BE2C (cell line): Measurements from ENCODE around the gene NAT14.

Experiments used
- DNase-seq: peaks from one replicate; pipeline ENCODE4 v3.0.0-alpha.2; 2020
- H3K27me3 ChIP-seq: fragments of 250-450 bp; sonication (Bioruptor Pico); 2 replicates; pipeline ENCODE4 v1.5.1; 2020; ENCODE audit warnings: mild to moderate bottlenecking
- H3K36me3 ChIP-seq: fragments of 250-450 bp; sonication (Bioruptor Pico); 2 replicates; pipeline ENCODE4 v1.5.1; 2020; ENCODE audit warnings: mild to moderate bottlenecking
- H3K4me1 ChIP-seq: fragments of 250-450 bp; sonication (Bioruptor Pico); 2 replicates; pipeline ENCODE4 v1.5.1; 2020
- H3K4me3 ChIP-seq: 2 replicates; pipeline ENCODE4 v1.5.1; 2011; ENCODE audit warnings: low read depth, low read length
- H3K9me3 ChIP-seq: fragments of 250-450 bp; sonication (Bioruptor Pico); 2 replicates; pipeline ENCODE4 v1.5.1; 2020
- TF ChIP-seq, protein P1 (sequence below): IDR thresholded peaks from 2 replicates; pipeline ENCODE4 v1.5.1; 2012; ENCODE audit warnings: mild to moderate bottlenecking, low read depth, low read length

The NAT14 gene

DNA sequence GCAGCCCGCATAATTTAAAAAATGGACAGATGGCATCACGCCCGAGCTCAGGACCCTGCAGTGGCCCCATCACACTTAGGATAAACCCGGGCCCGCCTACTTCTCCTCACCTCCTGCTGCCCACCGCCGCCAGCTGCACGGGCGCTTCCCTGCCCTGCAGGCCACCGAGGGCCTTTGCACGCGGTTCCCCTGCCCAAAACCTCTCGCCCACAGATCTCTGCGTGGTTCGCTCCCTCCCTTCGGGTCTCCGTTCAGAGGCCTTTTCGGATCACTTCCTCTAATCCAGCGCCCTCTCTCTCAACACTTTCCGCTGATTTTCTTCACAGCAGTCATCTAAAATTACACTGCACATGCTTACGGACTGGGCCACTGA lies 43.7 kb upstream of the NAT14 start:
- TF ChIP-seq, protein P1, sequence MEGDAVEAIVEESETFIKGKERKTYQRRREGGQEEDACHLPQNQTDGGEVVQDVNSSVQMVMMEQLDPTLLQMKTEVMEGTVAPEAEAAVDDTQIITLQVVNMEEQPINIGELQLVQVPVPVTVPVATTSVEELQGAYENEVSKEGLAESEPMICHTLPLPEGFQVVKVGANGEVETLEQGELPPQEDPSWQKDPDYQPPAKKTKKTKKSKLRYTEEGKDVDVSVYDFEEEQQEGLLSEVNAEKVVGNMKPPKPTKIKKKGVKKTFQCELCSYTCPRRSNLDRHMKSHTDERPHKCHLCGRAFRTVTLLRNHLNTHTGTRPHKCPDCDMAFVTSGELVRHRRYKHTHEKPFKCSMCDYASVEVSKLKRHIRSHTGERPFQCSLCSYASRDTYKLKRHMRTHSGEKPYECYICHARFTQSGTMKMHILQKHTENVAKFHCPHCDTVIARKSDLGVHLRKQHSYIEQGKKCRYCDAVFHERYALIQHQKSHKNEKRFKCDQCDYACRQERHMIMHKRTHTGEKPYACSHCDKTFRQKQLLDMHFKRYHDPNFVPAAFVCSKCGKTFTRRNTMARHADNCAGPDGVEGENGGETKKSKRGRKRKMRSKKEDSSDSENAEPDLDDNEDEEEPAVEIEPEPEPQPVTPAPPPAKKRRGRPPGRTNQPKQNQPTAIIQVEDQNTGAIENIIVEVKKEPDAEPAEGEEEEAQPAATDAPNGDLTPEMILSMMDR = no peak
- Histone ChIP-seq H3K4me3 (no peak overlapping the region), H3K9me3 (no peaks in the 10 kb centered on the region), H3K36me3 (no peaks in the 10 kb centered on the region), H3K4me1 (no peaks in the 10 kb centered on the region), H3K27me3 (peaks cover 53% of the 10 kb centered on the region)
- DNase-seq = no peak

DNA sequence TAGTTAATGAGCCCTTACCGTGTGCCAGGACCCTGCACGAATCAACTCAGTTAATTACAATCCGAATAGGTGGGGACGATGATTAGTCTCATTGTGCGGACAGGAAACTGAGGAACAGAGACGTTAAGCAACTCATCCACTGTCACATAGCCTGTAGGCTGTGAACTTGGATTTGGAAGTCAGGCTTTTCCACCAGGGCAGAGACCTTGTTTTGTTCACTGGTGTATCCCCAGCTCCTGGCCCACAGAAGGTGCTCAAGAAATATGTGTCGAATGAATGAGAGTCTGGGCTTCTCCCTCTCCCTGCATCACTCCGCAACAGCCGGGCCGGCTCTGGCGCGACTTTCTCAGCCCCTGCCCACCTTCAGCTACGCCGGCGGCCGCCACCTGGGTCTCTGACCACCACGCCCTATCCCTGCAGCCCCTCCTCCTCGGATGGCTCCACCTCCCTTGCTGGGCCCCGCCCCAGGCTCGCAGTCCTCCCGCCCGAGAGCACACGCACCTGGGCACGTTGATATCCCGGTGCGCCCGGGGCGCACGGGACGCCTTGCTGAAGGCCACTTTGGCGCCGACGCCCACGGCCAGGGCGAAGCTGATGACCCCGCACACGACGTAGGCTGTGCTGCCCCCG lies 43.2 kb upstream of the NAT14 start:
- H3K4me3 ChIP-seq = no peak overlapping the region
- no peaks in the 10 kb centered on the region for H3K36me3 ChIP-seq
- TF ChIP-seq, protein P1 = no peak
- DNase-seq = no peak
- H3K4me1 ChIP-seq = no peaks in the 10 kb centered on the region
- no peaks in the 10 kb centered on the region for H3K9me3 ChIP-seq
- H3K27me3 ChIP-seq = peaks cover 56% of the 10 kb centered on the region

DNA sequence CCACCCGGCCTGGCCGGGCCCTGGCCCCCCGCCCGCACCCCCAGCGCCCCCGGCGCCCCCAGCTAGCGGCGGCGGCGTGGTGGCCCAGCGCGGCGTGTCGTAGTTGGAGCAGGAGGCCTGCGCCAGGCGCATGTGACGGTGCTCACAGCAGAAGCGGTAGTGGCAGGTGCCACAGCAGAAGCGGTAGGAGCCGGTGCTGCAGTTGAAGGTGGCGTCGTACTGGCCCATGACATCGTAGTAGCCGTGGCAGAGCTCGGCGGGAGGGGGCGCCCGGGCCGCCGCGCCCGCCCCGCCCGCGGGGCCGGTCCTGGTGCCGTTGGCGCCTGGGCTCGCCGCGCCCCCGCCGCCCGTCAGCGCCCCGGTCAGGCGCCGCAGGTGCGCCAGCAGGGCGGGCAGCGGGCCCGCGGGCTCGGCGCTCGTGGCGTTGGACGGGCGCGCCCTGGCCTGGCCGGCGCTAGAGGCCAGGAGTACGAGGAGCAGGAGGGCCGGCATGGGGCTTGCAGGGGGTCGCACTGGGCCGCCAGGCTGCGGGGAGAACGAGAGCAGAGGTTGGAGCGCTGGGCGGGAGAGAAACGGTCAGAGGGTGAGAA lies 42.5 kb upstream of the NAT14 start:
- Histone ChIP-seq H3K27me3 (peaks cover 62% of the 10 kb centered on the region), H3K4me1 (no peaks in the 10 kb centered on the region), H3K4me3 (no peak overlapping the region), H3K9me3 (no peaks in the 10 kb centered on the region), H3K36me3 (no peaks in the 10 kb centered on the region)
- TF ChIP-seq, protein P1 = no peak
- no peak for DNase-seq

DNA sequence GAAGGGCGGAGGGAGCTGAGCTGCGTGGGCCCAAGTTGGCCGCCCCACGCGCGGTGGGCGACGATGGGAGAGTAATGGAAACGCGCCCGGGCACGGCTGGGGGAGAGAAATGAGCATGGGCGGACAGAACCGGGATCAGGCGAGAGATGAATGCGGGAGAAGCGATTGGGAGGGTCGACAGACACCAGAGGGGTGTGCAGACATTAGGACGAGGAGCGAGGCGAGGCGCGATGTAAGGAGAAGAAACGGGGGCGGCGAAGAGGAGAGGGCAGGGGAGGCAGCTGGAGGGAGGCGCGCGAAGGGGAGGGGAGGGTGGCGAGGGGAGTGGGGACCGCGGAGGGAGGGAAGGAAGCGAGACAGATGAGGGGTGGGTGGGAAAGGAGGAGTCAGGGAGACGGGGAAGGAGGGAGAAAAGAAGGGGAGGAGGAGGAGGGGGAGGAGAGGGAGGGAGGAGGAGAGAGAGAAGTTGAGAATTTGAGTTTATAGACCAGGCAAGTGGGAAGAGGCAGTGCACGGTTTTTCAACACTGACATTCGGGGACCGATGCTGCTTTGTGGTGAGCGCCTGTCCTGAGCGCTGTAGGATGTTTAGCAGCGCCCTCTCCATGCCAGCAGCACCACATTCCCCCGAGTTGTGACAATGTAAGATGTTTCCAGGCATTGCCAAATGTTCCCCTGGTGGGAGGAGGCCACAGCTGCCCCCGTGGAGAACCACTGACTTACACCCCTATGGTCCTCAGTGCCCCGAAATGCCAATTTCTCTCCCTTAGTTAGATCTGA lies 41.8 kb upstream of the NAT14 start, which contains the start of gene SHISA7:
Gene SHISA7, minus strand, starts transcription at position 256 of the 779 bp plus-strand sequence. CDS start 437 bp downstream, outside the sequence.
- Histone ChIP-seq H3K27me3 (peaks cover 63% of the 10 kb centered on the region), H3K4me3 (no peak within 1 kb of the TSS), H3K36me3 (no peaks in the 10 kb centered on the region), H3K9me3 (no peaks in the 10 kb centered on the region), H3K4me1 (no peaks in the 10 kb centered on the region)
- TF ChIP-seq, protein P1 = no peak
- DNase-seq = no peak

DNA sequence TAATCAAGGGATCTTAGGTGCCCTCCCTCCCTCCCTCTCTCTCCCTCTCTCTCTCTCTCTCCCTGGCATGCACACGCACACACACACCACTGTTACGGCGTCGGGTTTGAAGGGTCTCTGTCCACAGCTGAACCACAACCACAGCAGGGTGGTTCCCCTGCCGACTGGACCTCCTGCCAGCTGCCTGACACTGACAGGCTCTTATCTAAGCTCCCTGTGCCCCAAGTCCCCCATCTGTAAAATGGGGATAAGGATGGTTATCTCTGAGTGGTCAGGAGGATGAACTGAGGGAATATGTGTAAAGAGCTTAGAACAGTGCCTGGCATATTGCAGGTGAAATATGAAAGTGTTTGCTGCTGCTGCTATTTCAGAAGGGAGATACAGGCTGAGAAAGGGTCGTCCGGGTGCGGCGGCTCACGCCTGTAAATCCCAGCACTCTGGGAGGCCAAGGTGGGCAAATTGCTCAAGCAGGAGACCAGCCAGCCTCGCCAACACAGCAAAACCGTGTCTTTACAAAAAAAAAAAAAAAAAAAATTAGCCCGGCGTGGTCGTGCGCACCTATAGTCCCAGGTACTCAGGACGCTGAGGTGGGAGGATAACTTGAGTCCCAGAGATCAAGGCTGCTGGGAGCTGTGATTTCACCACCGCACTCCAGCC lies 41.0 kb upstream of the NAT14 start:
- no peak for DNase-seq
- Histone ChIP-seq H3K4me1 (no peaks in the 10 kb centered on the region), H3K4me3 (no peak overlapping the region), H3K27me3 (peaks cover 63% of the 10 kb centered on the region), H3K9me3 (no peaks in the 10 kb centered on the region), H3K36me3 (no peaks in the 10 kb centered on the region)
- TF ChIP-seq, protein P1 = no peak
